Trophoblast cell (in vitro differentiated cells and primary cell): ENCODE results near the gene LTB4R2.

Experiments used
- DNase-seq, 2 donors: peaks; one replicate each; pipeline ENCODE4 v3.0.0-alpha.2; 2016
- H2AFZ ChIP-seq: 2 replicates; pipeline ENCODE4 v1.6.1; 2013; ENCODE audit warnings: low read length, moderate library complexity, mild to moderate bottlenecking; ENCODE audit not compliant: insufficient read depth, poor library complexity
- H2AK5ac ChIP-seq: 2 replicates; pipeline ENCODE4 v1.6.1; 2013; ENCODE audit warnings: mild to moderate bottlenecking, low read length
- H2BK120ac ChIP-seq: 2 replicates; pipeline ENCODE4 v1.6.1; 2013; ENCODE audit warnings: low read length, mild to moderate bottlenecking, moderate library complexity; ENCODE audit not compliant: insufficient read depth, poor library complexity
- H2BK12ac ChIP-seq: 2 replicates; pipeline ENCODE4 v1.6.1; 2013; ENCODE audit warnings: mild to moderate bottlenecking, low read length, moderate library complexity
- H2BK5ac ChIP-seq: 2 replicates; pipeline ENCODE4 v1.6.1; 2013; ENCODE audit warnings: low read length, low read depth, moderate library complexity, mild to moderate bottlenecking; ENCODE audit not compliant: poor library complexity
- H3K14ac ChIP-seq: 2 replicates; pipeline ENCODE4 v1.6.1; 2013; ENCODE audit warnings: mild to moderate bottlenecking, low read length
- H3K18ac ChIP-seq: 2 replicates; pipeline ENCODE4 v1.6.1; 2013; ENCODE audit warnings: mild to moderate bottlenecking, low read length
- H3K23ac ChIP-seq: 2 replicates; pipeline ENCODE4 v1.6.1; 2013; ENCODE audit warnings: low read length
- H3K27ac ChIP-seq: 2 replicates; pipeline ENCODE4 v1.5.1; 2013; ENCODE audit warnings: low read depth, mild to moderate bottlenecking, inconsistent platforms, low read length, moderate library complexity
- H3K27me3 ChIP-seq: 2 replicates; pipeline ENCODE4 v1.6.1; 2013; ENCODE audit warnings: inconsistent platforms, mild to moderate bottlenecking, low read length, moderate library complexity; ENCODE audit not compliant: insufficient read depth
- H3K36me3 ChIP-seq, 2 experiments: 1 replicate in 1 of 2; 2 replicates in 1 of 2; pipeline ENCODE4 v1.6.1; 2013; ENCODE audit warnings: low read length in 2 of 2, mild to moderate bottlenecking in 2 of 2, moderate library complexity in 1 of 2; ENCODE audit not compliant: insufficient read depth in 2 of 2, control insufficient read depth in 1 of 2
- H3K4ac ChIP-seq: 2 replicates; pipeline ENCODE4 v1.6.1; 2013; ENCODE audit warnings: low read depth, mild to moderate bottlenecking, low read length, moderate library complexity
- H3K4me1 ChIP-seq, 2 experiments: 1 replicate in 1 of 2; 2 replicates in 1 of 2; pipeline ENCODE4 v1.6.1; 2013; ENCODE audit warnings: low read length in 2 of 2, mild to moderate bottlenecking in 2 of 2, moderate library complexity in 1 of 2; ENCODE audit not compliant: insufficient read depth in 2 of 2, control insufficient read depth in 1 of 2
- H3K4me2 ChIP-seq: 2 replicates; pipeline ENCODE4 v1.6.1; 2013; ENCODE audit warnings: inconsistent platforms, mild to moderate bottlenecking, low read length, moderate library complexity
- H3K4me3 ChIP-seq: 2 replicates; pipeline ENCODE4 v1.5.1; 2013; ENCODE audit warnings: mild to moderate bottlenecking, low read depth, low read length, inconsistent platforms
- H3K79me1 ChIP-seq: one replicate; pipeline ENCODE4 v1.6.1; 2013; ENCODE audit warnings: low read length
- H3K79me2 ChIP-seq: 2 replicates; pipeline ENCODE4 v1.6.1; 2013; ENCODE audit warnings: low read length, mild to moderate bottlenecking; ENCODE audit not compliant: control insufficient read depth, insufficient read depth, poor library complexity
- H3K9ac ChIP-seq: 2 replicates; pipeline ENCODE4 v1.6.1; 2013; ENCODE audit warnings: mild to moderate bottlenecking, low read length
- H3K9me3 ChIP-seq: 2 replicates; pipeline ENCODE4 v1.6.1; 2013; ENCODE audit warnings: low read depth, mild to moderate bottlenecking, control low read depth, inconsistent platforms, low read length; ENCODE audit not compliant: insufficient read depth
- H4K12ac ChIP-seq: 2 replicates; pipeline ENCODE4 v1.6.1; 2013; ENCODE audit warnings: low read depth, mild to moderate bottlenecking, low read length, moderate library complexity
- H4K8ac ChIP-seq: 2 replicates; pipeline ENCODE4 v1.6.1; 2013; ENCODE audit warnings: low read depth, mild to moderate bottlenecking, low read length, moderate library complexity
- H4K91ac ChIP-seq: one replicate; pipeline ENCODE4 v1.6.1; 2013; ENCODE audit warnings: low read depth, mild to moderate bottlenecking, low read length, moderate library complexity
- WGBS: extraction: QIAGEN DNeasy Blood & Tissue Kit; methylation state at CpG from one replicate; pipeline ENCODE4 v1.1.7; 2013; ENCODE audit warnings: missing lambda C conversion rate; ENCODE audit not compliant: insufficient read length, insufficient coverage; ENCODE audit errors: extremely low coverage; 5-methylcytosine and 5-hydroxymethylcytosine counted together

Gene LTB4R2

GRCh38 chr14:24262821-24263733, 46.9 kb upstream of the LTB4R2 start, which contains the start of gene TGM1:
TGM1 (minus strand) TSS chr14:24263177; CDS start chr14:24262352, 825 bp downstream.
- Histone ChIP-seq H2BK12ac (peak within 1 kb of the TSS; percentile 89), H4K12ac (peak within 1 kb of the TSS; percentile 56), H3K79me2 (peaks cover 10% of the 10 kb centered on the region), H3K27ac (peak within 1 kb of the TSS; percentile 98), H2BK5ac (peak within 1 kb of the TSS; percentile 90), H3K4me3 (no peak within 1 kb of the TSS), H3K36me3 (peaks cover 41 to 48% of the 10 kb centered on the region in 2 experiments), H2AFZ (peak within 1 kb of the TSS; percentile 14), H3K79me1 (peaks cover 32% of the 10 kb centered on the region), H4K91ac (peak within 1 kb of the TSS; percentile 96), H4K8ac (peak within 1 kb of the TSS; percentile 91), H3K4ac (peak within 1 kb of the TSS; percentile 84), H3K9ac (no peak within 1 kb of the TSS), H3K9me3 (no peaks in the 10 kb centered on the region), H2BK120ac (peak within 1 kb of the TSS; percentile 86), H3K27me3 (no peaks in the 10 kb centered on the region), H3K14ac (peak within 1 kb of the TSS; percentile 81), H3K23ac (no peak within 1 kb of the TSS), H2AK5ac (peak within 1 kb of the TSS; percentile 85), H3K18ac (peak within 1 kb of the TSS; percentile 90), H3K4me1 (peaks cover 35 to 37% of the 10 kb centered on the region in 2 experiments), H3K4me2 (peak within 1 kb of the TSS; percentile 43)
- peak; percentile 56 to 60 for DNase-seq
- no CpG with 5 or more reads among the region's 14 CpGs for WGBS

- H4K8ac ChIP-seq: peak overlapping the region; percentile 68
- no peaks in the 10 kb centered on the region for H3K27me3 ChIP-seq
- WGBS: no CpG with 5 or more reads among the region's 6 CpGs
- H3K4me2 ChIP-seq: peak overlapping the region; percentile 41
- H2BK120ac ChIP-seq: peak overlapping the region; percentile 86
- peaks cover 10% of the 10 kb centered on the region for H3K79me2 ChIP-seq
- DNase-seq: peak in 1 of 2 donors; percentile 79
- peak overlapping the region; percentile 76 for H2BK5ac ChIP-seq
- H3K14ac ChIP-seq: peak overlapping the region; percentile 81
- H2BK12ac ChIP-seq: peak overlapping the region; percentile 89
- peaks cover 35 to 37% of the 10 kb centered on the region in 2 experiments for H3K4me1 ChIP-seq
- H4K12ac ChIP-seq: no peak overlapping the region
- H2AK5ac ChIP-seq: peak overlapping the region; percentile 72
- H2AFZ ChIP-seq: no peak overlapping the region
- peak overlapping the region; percentile 92 for H4K91ac ChIP-seq
- no peaks in the 10 kb centered on the region for H3K9me3 ChIP-seq
- H3K79me1 ChIP-seq: peaks cover 32% of the 10 kb centered on the region
- H3K4me3 ChIP-seq: no peak overlapping the region
- no peak overlapping the region for H3K23ac ChIP-seq
- peak overlapping the region; percentile 63 for H3K18ac ChIP-seq
- H3K36me3 ChIP-seq: peaks cover 37 to 47% of the 10 kb centered on the region in 2 experiments
- peak overlapping the region; percentile 37 for H3K4ac ChIP-seq
- H3K9ac ChIP-seq: no peak overlapping the region
- peak overlapping the region; percentile 98 for H3K27ac ChIP-seq
Observed at GRCh38 chr14:24263848-24264247, 46.1 kb upstream of the LTB4R2 start.

- peak overlapping the region; percentile 68 for H4K8ac ChIP-seq
- WGBS: no CpG with 5 or more reads among the region's 6 CpGs
- peak overlapping the region; percentile 12 for H2AFZ ChIP-seq
- no peaks in the 10 kb centered on the region for H3K9me3 ChIP-seq
- peak overlapping the region; percentile 89 for H2BK12ac ChIP-seq
- no peak overlapping the region for H3K4me3 ChIP-seq
- peaks cover 32% of the 10 kb centered on the region for H3K79me1 ChIP-seq
- no peaks in the 10 kb centered on the region for H3K27me3 ChIP-seq
- DNase-seq: peak in 1 of 2 donors; percentile 18
- H3K23ac ChIP-seq: no peak overlapping the region
- H2AK5ac ChIP-seq: peak overlapping the region; percentile 75
- H3K27ac ChIP-seq: peak overlapping the region; percentile 98
- H3K4ac ChIP-seq: peak overlapping the region; percentile 37
- no peak overlapping the region for H4K12ac ChIP-seq
- H4K91ac ChIP-seq: peak overlapping the region; percentile 92
- peak overlapping the region; percentile 63 for H3K18ac ChIP-seq
- peaks cover 10% of the 10 kb centered on the region for H3K79me2 ChIP-seq
- peaks cover 35 to 37% of the 10 kb centered on the region in 2 experiments for H3K4me1 ChIP-seq
- H2BK120ac ChIP-seq: peak overlapping the region; percentile 86
- H3K9ac ChIP-seq: no peak overlapping the region
- peak overlapping the region; percentile 41 for H3K4me2 ChIP-seq
- H3K14ac ChIP-seq: peak overlapping the region; percentile 81
- peak overlapping the region; percentile 76 for H2BK5ac ChIP-seq
- peaks cover 36 to 46% of the 10 kb centered on the region in 2 experiments for H3K36me3 ChIP-seq
Observed at GRCh38 chr14:24264298-24264697, 45.6 kb upstream of the LTB4R2 start.

GRCh38 chr14:24266344-24267244, 43.3 kb upstream of the LTB4R2 start:
- H3K79me1 ChIP-seq: peaks cover 37% of the 10 kb centered on the region
- no peak overlapping the region for H3K23ac ChIP-seq
- no peaks in the 10 kb centered on the region for H3K9me3 ChIP-seq
- no CpG with 5 or more reads among the region's 18 CpGs for WGBS
- H3K79me2 ChIP-seq: peaks cover 12% of the 10 kb centered on the region
- no peak overlapping the region for H2AFZ ChIP-seq
- H3K18ac ChIP-seq: no peak overlapping the region
- no peak overlapping the region for H3K4me2 ChIP-seq
- peaks cover 30 to 40% of the 10 kb centered on the region in 2 experiments for H3K36me3 ChIP-seq
- DNase-seq: no peak
- H2BK5ac ChIP-seq: no peak overlapping the region
- H3K14ac ChIP-seq: no peak overlapping the region
- H3K9ac ChIP-seq: no peak overlapping the region
- no peak overlapping the region for H2BK120ac ChIP-seq
- H4K91ac ChIP-seq: peak overlapping the region; percentile 7
- H3K4me1 ChIP-seq: peaks cover 35 to 36% of the 10 kb centered on the region in 2 experiments
- H3K27me3 ChIP-seq: no peaks in the 10 kb centered on the region
- H2AK5ac ChIP-seq: peak overlapping the region; percentile 2
- H4K8ac ChIP-seq: no peak overlapping the region
- no peak overlapping the region for H2BK12ac ChIP-seq
- H4K12ac ChIP-seq: no peak overlapping the region
- no peak overlapping the region for H3K27ac ChIP-seq
- H3K4me3 ChIP-seq: no peak overlapping the region
- no peak overlapping the region for H3K4ac ChIP-seq
